Measurements from ENCODE around the gene CASP2. TPM values are rescaled to one million over a fixed set of nuclear protein-coding genes. Genes with fewer than 3 reads are reported as not detected.

The CASP2 gene
- total RNA-seq, 1 experiment from 2014 or later: 64.1 TPM

- H3K4me1 ChIP-seq (ENCODE audit: control insufficient read depth in 1 of 2, insufficient read depth in 2 of 2, low read length in 2 of 2): no peaks in the 10 kb centered on the region
- H2AFZ ChIP-seq (ENCODE audit: low read depth, low read length, poor library complexity, severe bottlenecking): no peak overlapping the region
- H3K4me2 ChIP-seq (ENCODE audit: low read length): no peak overlapping the region
- H3K79me2 ChIP-seq (ENCODE audit: insufficient read depth, low read length): peaks cover 28% of the 10 kb centered on the region
- H3K4me3 ChIP-seq (replicated peaks in 1 of 2; ENCODE audit: low read depth in 1 of 2, low read length in 2 of 2): no peak overlapping the region
- peaks cover 5% of the 10 kb centered on the region; the same call in 1 of the 2 replicates for H4K20me1 ChIP-seq (ENCODE audit: insufficient read depth)
- H3K9me3 ChIP-seq (ENCODE audit: control insufficient read depth in 1 of 2, insufficient read depth in 1 of 2, low read depth in 1 of 2, low read length in 2 of 2): no peaks in the 10 kb centered on the region
- peak; percentile 23 for DNase-seq (ENCODE audit: low read depth, low spot score)
- no peaks in the 10 kb centered on the region for H3K27me3 ChIP-seq (ENCODE audit: insufficient read depth, low read length)
- no peak overlapping the region for H3K27ac ChIP-seq (ENCODE audit: low read depth, low read length)
- no peak overlapping the region for H3K9ac ChIP-seq (ENCODE audit: low read length)
- H3K36me3 ChIP-seq (ENCODE audit: control insufficient read depth in 1 of 2, insufficient read depth in 2 of 2, low read length in 2 of 2): peaks cover 69 to 79% of the 10 kb centered on the region in 2 experiments
- intact Hi-C loops (cut with micrococcal nuclease): loop anchor here (5.0 kb wide), 1 partner anchor 107 kb away; the partner anchor contains the start of gene EPHA1
- POLR2A ChIA-PET: no interaction called here
- CTCF ChIA-PET: interaction anchor here (0.7 to 1.8 kb wide), 5 partner anchors 10 to 288 kb away, joined by 3 to 15 read pairs (median 4); partner anchors contain the start of gene CASP2
- RAD21 ChIA-PET (ENCODE audit: low non-redundant PET in 1 of 2, low total read pairs in 2 of 2, uncharacterized antibody in 2 of 2, unreplicated experiment in 2 of 2): interaction anchor here in 1 of 2 experiments (0.5 kb wide), 1 partner anchor 109 kb away, joined by 3 read pairs; the partner anchor contains the start of gene EPHA1
- TF ChIP-seq RAD21 (IDR thresholded peaks at IDR 0.05; ENCODE audit: low read depth) (peak; percentile 49), JUND (IDR thresholded peaks at IDR 0.05) (no peak), SIN3A (IDR thresholded peaks at IDR 0.05; ENCODE audit: low read depth) (no peak), EZH2phosphoT487 (IDR thresholded peaks at IDR 0.05; ENCODE audit: borderline replicate concordance) (no peak)
- TF ChIP-seq, protein P1, sequence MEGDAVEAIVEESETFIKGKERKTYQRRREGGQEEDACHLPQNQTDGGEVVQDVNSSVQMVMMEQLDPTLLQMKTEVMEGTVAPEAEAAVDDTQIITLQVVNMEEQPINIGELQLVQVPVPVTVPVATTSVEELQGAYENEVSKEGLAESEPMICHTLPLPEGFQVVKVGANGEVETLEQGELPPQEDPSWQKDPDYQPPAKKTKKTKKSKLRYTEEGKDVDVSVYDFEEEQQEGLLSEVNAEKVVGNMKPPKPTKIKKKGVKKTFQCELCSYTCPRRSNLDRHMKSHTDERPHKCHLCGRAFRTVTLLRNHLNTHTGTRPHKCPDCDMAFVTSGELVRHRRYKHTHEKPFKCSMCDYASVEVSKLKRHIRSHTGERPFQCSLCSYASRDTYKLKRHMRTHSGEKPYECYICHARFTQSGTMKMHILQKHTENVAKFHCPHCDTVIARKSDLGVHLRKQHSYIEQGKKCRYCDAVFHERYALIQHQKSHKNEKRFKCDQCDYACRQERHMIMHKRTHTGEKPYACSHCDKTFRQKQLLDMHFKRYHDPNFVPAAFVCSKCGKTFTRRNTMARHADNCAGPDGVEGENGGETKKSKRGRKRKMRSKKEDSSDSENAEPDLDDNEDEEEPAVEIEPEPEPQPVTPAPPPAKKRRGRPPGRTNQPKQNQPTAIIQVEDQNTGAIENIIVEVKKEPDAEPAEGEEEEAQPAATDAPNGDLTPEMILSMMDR (IDR thresholded peaks at IDR 0.05 in 2 of 3, conservative IDR thresholded peaks at IDR 0.05 in 1 of 3; ENCODE audit: borderline replicate concordance in 1 of 3, insufficient read depth in 1 of 3, low read depth in 2 of 3, low read length in 2 of 3): peak; percentile 47 to 85 (median 85); a peak in 5 of 6 replicates
- no peaks in the 10 kb centered on the region for H3K9me2 ChIP-seq (ENCODE audit: insufficient read depth)
- no TSS peak for BruUV-seq (replicated peaks)
- ATAC-seq: peak; percentile 97
These were observed 11.7 kb downstream of the CASP2 start for GRCh38 chr7:143299840-143300239.

Measured in HCT116 (cell line).